NCI-H2227 treated with DMSO at 0.1 percent for 48 hours (cell line): ENCODE data around the gene NR0B2.
"Not testable (repeated sequence)": the region's sequence is repeated elsewhere in the genome, so short reads cannot be mapped to it uniquely, and the experiment has no call there.

Source experiments
- DNase-seq: peaks from one replicate; lab custom pipeline; 2025; lab: John Stamatoyannopoulos, UW

The NR0B2 gene

DNA sequence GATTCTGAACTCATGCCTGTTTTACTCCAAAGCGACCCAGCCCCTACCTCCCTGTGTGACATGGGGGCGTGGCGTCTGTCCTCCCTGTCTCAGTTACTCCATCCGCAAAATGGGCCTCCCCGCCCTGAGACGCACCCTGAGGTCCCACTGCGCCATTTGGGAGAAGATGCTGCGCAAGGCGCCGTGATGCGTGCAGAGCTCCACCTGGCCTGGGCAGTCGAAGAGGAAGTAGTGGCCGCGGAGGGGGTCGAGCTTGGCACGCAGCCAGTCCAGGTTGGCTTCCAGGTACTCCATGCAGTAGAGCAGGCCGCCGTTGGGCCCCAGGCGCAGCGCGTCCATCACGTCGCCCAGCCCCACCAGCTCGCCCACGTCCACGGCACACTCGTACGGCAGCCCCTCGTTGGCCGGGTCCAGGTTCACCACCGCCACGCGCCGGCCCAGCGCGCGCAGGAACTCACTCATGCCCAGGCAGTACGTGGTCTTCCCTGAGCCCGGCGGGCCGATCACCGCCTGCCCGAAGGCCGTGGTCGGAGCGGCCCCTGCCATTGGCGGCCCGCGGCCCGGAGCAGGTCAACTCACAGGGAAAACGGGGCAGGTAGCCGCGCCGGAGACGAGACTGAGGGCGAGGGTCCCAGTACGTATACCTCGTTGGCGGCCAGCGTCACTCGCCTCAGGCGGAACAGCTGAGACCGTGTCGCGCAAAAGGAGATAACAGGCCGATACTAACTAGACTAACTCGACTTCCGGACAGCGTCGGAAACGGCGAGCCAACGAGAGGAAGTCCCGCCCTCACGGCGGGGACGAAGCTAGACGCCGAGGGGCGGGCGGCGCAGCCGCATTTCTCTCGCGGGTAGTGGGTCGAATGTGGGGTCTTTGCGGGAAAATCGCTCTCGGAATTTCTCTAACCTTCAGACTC lies 24.0 kb downstream of the NR0B2 start, which contains the start of gene GPN2:
Gene GPN2 (minus strand): TSS at position 733 of the 916 bp plus-strand sequence. CDS start 187 bp downstream, at position 546.
- peak; percentile 77 for DNase-seq

- no peak for DNase-seq
These were observed 25.5 kb downstream of the NR0B2 start for GRCh38 chr1:26888231-26888630.

DNA sequence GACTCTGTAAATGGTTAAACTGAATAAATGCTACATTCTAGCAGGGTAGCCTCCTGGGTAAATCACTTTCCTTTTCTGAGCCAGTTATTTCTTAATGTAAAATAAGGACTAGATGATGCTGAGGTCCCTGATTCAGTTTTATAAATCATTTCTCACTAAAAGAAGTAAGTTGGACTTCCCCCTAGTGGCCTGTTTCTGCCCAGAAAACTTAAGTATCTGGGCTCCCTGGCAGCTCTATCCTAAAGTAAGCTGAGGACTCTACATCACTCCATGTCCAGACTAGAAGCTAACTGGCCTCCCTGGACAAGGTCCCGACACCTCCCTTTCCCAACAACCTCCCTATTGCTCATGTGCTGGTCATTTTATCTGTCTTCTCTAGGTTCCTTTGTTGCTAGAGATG lies 26.6 kb downstream of the NR0B2 start:
- no peak for DNase-seq

DNA sequence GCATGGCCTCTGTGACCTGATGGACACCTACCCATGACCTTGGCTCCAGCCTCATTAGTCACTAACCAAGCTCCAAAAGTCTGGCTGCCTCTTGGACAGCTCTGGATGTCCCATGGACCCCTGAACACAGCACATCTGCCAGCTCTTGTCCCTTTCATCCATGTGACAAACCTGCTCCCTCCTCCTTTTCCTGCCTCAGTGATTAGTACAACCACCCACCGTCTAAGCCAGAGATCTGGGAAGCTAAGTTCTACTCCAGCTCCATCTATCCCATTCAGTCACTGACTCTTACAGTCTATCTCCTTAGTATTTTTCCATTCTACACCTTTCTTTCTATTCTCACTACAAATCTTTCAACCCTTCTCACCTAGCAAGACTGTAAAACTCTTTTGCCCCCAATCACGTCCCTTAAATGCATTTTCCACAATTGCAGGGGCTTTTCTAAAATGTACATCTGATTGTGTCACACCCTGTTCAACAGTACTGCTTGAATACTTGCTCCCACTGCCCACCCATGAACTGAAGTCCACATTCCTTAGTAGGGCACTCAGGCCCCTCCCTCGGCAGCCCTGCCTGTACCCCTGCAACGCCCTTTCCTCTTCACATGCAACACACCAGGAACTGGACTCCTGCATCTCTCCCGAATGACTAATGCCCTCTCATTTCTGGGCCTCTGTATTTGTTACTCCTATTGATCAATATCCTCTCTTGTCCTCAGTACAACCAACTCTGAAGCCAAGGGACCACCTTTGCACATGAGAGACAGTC lies 30.9 kb downstream of the NR0B2 start:
- no peak for DNase-seq

- not testable (repeated sequence) for DNase-seq
These were observed 32.2 kb downstream of the NR0B2 start for GRCh38 chr1:26881611-26882010.

- no peak for DNase-seq
These were observed 34.0 kb downstream of the NR0B2 start for GRCh38 chr1:26879793-26880192.

DNA sequence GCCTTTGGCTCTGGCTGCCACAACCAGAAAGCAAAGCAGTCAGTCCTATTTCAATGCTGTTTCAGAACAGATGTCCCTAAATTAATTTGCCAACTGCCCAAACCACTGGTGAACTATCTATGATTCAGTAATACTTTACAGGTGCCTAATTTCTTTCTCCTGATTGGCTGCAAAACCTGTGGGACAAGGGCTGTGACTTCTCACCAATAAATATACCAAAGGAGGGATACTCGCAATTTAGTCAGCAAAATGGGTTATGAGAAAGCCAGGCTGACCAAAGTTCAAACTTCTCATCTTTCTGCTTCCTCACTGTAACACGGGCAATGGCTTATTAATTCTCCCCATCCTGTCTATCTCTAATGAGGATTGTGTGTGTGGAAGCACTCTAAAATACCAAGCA lies 36.4 kb downstream of the NR0B2 start:
- DNase-seq, result no peak

GRCh38 chr1:26874896-26875295 lies 38.9 kb downstream of the NR0B2 start:
- peak; percentile 22 for DNase-seq

- not testable (repeated sequence) for DNase-seq
These were observed 40.7 kb downstream of the NR0B2 start for GRCh38 chr1:26873097-26873496.

GRCh38 chr1:26864610-26865480 lies 48.9 kb downstream of the NR0B2 start:
- DNase-seq, result peak; percentile 98

GRCh38 chr1:26863685-26864077 lies 50.1 kb downstream of the NR0B2 start:
- no peak for DNase-seq

GRCh38 chr1:26862781-26863684 lies 50.7 kb downstream of the NR0B2 start, which contains the start of gene SFN:
Gene SFN (plus strand): TSS chr1:26863149. CDS start chr1:26863213, 64 bp downstream.
- DNase-seq, result no peak

DNA sequence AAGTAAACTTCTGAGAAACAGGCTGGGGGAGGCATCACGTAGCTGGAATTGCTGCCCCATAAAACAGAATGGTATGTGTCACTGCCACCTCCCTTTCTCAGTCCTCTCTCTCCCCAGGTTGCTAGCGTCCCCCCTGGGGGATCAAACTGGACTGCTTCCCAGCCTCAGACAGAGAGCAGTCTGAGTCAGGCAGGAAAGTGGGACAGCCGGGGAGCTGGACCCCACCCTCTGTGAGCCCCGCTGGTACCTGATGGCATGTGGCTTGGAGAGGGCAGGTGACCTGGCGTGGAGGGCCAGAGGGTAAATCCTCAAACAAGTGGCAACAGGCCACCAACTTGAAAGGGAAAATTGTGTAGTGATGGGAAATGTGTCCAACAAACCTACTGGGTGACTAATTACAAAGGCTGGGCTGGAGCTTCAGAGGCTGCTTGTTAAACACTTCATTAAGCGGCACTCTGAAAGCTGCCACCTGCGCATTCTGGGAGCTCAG lies 51.8 kb downstream of the NR0B2 start:
- DNase-seq, result no peak
